Transverse colon (tissue), 4 donors: ENCODE data around the gene DMD.

Experiments
- EP300 ChIP-seq: sonication (generic); formaldehyde crosslinking; IDR thresholded peaks from one replicate; pipeline ENCODE4 v1.6.1; 2017; ENCODE audit warnings: antibody characterized with exemption, low read depth
- POLR2AphosphoS5 ChIP-seq, 3 donors: sonication (generic); formaldehyde crosslinking; IDR thresholded peaks; one replicate each; pipeline ENCODE4 v1.6.1; 2016; ENCODE audit warnings: antibody characterized with exemption in 3 of 3
- TF ChIP-seq, protein P1 (sequence below), 5 experiments: fragments of 200-600 bp in 3 of 5; fragments of 450-650 bp in 2 of 5; sonication (generic) in 3 of 5; IDR thresholded peaks; 1 replicate in 2 of 5; 2 replicates in 3 of 5; pipeline ENCODE4 v1.5.1; 2016 to 2017; ENCODE audit warnings: antibody characterized with exemption in 5 of 5, inconsistent platforms in 3 of 5, mild to moderate bottlenecking in 2 of 5, moderate library complexity in 1 of 5

- TF ChIP-seq, protein P1, sequence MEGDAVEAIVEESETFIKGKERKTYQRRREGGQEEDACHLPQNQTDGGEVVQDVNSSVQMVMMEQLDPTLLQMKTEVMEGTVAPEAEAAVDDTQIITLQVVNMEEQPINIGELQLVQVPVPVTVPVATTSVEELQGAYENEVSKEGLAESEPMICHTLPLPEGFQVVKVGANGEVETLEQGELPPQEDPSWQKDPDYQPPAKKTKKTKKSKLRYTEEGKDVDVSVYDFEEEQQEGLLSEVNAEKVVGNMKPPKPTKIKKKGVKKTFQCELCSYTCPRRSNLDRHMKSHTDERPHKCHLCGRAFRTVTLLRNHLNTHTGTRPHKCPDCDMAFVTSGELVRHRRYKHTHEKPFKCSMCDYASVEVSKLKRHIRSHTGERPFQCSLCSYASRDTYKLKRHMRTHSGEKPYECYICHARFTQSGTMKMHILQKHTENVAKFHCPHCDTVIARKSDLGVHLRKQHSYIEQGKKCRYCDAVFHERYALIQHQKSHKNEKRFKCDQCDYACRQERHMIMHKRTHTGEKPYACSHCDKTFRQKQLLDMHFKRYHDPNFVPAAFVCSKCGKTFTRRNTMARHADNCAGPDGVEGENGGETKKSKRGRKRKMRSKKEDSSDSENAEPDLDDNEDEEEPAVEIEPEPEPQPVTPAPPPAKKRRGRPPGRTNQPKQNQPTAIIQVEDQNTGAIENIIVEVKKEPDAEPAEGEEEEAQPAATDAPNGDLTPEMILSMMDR (IDR thresholded peaks at IDR 0.05), result no peak
- TF ChIP-seq EP300, result no peak
- no peak for TF ChIP-seq POLR2AphosphoS5 (IDR thresholded peaks at IDR 0.05)
Observed at GRCh38 chrX:31200430-31200829, 2010.9 kb downstream of the DMD start.
